ENCODE measurements around the gene SDC4. TPM values are rescaled to one million over a fixed set of nuclear protein-coding genes. Genes with fewer than 3 reads are reported as not detected.
A peak's percentile ranks its signal among the peaks of the same experiment; 100 is the strongest.

The SDC4 gene
- total RNA-seq, 4 donors from 2014 or later, result 41.2 to 72.5 (median 63.4) TPM

DNA sequence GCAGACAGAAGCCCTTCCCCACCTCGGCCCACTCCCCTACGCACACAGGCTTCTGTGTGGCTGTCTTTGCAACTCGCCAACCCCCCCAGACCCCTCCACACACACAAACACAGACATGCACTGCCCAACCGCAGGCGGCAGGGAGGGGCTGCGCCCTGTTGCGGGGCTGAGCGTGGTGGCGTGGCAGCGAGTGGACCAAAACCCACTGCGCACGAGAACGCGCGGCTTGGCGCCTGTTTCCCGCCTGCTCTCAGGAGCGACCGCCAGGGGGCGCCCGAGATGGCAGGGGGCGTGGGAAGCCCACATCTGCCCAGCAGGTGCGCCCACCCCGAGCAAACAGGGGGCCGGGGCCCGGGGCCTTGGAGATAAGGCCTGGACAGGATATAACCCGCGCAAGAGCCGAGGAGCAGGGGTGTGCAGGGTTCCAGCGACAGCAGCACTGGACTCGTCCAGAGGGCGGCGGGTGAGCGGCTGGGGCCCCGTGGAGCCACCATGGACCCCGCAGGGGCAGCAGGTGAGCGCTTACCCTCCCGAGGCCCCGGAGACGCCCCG, 41.7 kb downstream of the SDC4 start, which contains the start of gene RBPJL:
RBPJL (plus strand) TSS at position 410 of the 552 bp plus-strand sequence; CDS start at position 493, 83 bp downstream.
- Histone ChIP-seq H3K36me3 (no peaks in the 10 kb centered on the region), H3K4me1 (peaks cover 0 to 28% (median 0%) of the 10 kb centered on the region in 4 donors), H3K27ac (no peak within 1 kb of the TSS), H3K9me3 (no peaks in the 10 kb centered on the region), H3K27me3 (peaks cover 0 to 58% of the 10 kb centered on the region in 2 donors), H3K4me3 (no peak within 1 kb of the TSS)
- TF ChIP-seq CTCF (IDR thresholded peaks at IDR 0.05) (peak; percentile 66 to 74 (median 67)), EP300 (IDR thresholded peaks at IDR 0.05) (no peak), POLR2A (IDR thresholded peaks at IDR 0.05) (no peak)
- no peak for DNase-seq (ENCODE audit: low spot score in 2 of 2)
- 33 to 34% methylated on average over 18 to 41 of the region's 41 CpGs for WGBS, 2 donors

- TF ChIP-seq POLR2A (IDR thresholded peaks at IDR 0.05) (no peak), CTCF (IDR thresholded peaks at IDR 0.05) (no peak), EP300 (IDR thresholded peaks at IDR 0.05) (no peak)
- no peak overlapping the region for H3K27ac ChIP-seq
- H3K4me3 ChIP-seq, result no peak overlapping the region
- H3K27me3 ChIP-seq, result peaks cover 0 to 51% of the 10 kb centered on the region in 2 donors
- H3K9me3 ChIP-seq, result no peaks in the 10 kb centered on the region
- DNase-seq (ENCODE audit: low spot score in 2 of 2), result no peak
- peaks cover 0 to 23% (median 0%) of the 10 kb centered on the region in 4 donors for H3K4me1 ChIP-seq
- 83 to 88% methylated on average over 4 of the region's 4 CpGs for WGBS, 2 donors
- H3K36me3 ChIP-seq, result no peaks in the 10 kb centered on the region
These were observed 43.0 kb downstream of the SDC4 start for GRCh38 chr20:45305262-45305661.

DNA sequence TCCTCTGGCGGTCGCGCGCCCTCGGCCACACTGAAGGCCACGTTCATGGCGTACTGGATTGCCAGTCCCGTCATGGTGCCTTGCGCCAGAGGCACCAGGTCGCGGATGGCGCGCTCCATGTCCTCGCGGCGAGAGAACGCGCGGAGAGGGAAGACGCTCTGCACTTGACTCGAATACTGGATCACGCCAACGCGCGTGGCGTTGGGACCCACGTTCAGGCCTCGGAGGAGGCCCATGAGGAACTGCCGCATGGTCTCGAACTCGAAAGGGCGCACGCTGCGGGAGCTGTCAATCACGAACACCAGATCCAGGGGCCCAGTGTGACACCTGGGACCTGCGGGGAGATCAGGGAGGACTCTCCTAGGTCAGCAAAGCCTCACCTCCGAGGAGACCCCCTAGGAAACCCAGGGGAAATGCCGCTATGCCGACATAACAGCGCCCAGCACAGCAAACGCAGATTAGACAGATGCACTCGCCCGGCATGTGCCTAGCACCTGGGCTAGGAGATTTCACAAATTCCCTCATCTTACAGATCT, 43.7 kb downstream of the SDC4 start:
- H3K36me3 ChIP-seq, result no peaks in the 10 kb centered on the region
- DNase-seq (ENCODE audit: low spot score in 2 of 2), result no peak
- H3K4me1 ChIP-seq, result peaks cover 0 to 23% (median 0%) of the 10 kb centered on the region in 4 donors
- peaks cover 0 to 47% of the 10 kb centered on the region in 2 donors for H3K27me3 ChIP-seq
- no peak overlapping the region for H3K27ac ChIP-seq
- H3K9me3 ChIP-seq, result no peaks in the 10 kb centered on the region
- no peak overlapping the region for H3K4me3 ChIP-seq
- WGBS, 2 donors, result 83 to 84% methylated on average over 43 of the region's 43 CpGs
- TF ChIP-seq EP300 (IDR thresholded peaks at IDR 0.05) (no peak), CTCF (IDR thresholded peaks at IDR 0.05) (no peak), POLR2A (IDR thresholded peaks at IDR 0.05) (no peak)

- no peaks in the 10 kb centered on the region for H3K9me3 ChIP-seq
- H3K36me3 ChIP-seq, result no peaks in the 10 kb centered on the region
- DNase-seq (ENCODE audit: low spot score in 2 of 2), result no peak
- H3K27ac ChIP-seq, result no peak overlapping the region
- H3K27me3 ChIP-seq, result peaks cover 0 to 47% of the 10 kb centered on the region in 2 donors
- H3K4me1 ChIP-seq, result peaks cover 0 to 21% (median 0%) of the 10 kb centered on the region in 4 donors
- no peak overlapping the region for H3K4me3 ChIP-seq
- no peak for TF ChIP-seq POLR2A (IDR thresholded peaks at IDR 0.05)
- no peak for TF ChIP-seq EP300 (IDR thresholded peaks at IDR 0.05)
- TF ChIP-seq CTCF (IDR thresholded peaks at IDR 0.05), result no peak
- WGBS, 2 donors, result 71 to 79% methylated on average over 36 to 47 of the region's 47 CpGs
These were observed 44.4 kb downstream of the SDC4 start for GRCh38 chr20:45303586-45304463.
